Measurements from ENCODE around the gene CTNNA3.

- TF ChIP-seq CTCF (IDR thresholded peaks at IDR 0.05; ENCODE audit: insufficient read depth, low read length, poor library complexity, severe bottlenecking) (no peak), EZH2phosphoT487 (conservative IDR thresholded peaks at IDR 0.05; ENCODE audit: low read length) (no peak)
Observed at GRCh38 chr10:66752714-66753113, 943.3 kb downstream of the CTNNA3 start.
